HepG2 (cell line): Measurements from ENCODE around the gene DDX19B. TPM values are rescaled to one million over a fixed set of nuclear protein-coding genes. Genes with fewer than 3 reads are reported as not detected.

ENCODE experiments used
- ATAC-seq: fragments of 200-7000 bp; cut with Tn5 transposase; 3 replicates; pipeline ENCODE4 v1.9.1; 2020; ENCODE audit warnings: mild to moderate bottlenecking, moderate library complexity
- BruUV-seq: library from RNA; stranded (reverse); fragments of 400-500 nt; replicated peaks from 2 replicates; lab custom pipeline; 2021; lab: Mats Ljungman, UMichigan
- CTCF ChIA-PET: fragments of 300-600 bp; formaldehyde crosslinking; extraction: SDS; loops from one replicate; lab custom pipeline; 2021; ENCODE audit warnings: low total read pairs, inconsistent platforms, low intra/inter-chr PET ratio; lab: Yijun Ruan, JAX
- POLR2A ChIA-PET: fragments of 350-600 bp; sonication (Branson Sonifier 250); formaldehyde crosslinking; loops from one replicate; lab custom pipeline; 2020; ENCODE audit warnings: antibody characterized with exemption, inconsistent platforms; lab: Yijun Ruan, JAX
- DNase-seq: peaks from one replicate; pipeline ENCODE4 v3.0.0-alpha.2; 2015; ENCODE audit warnings: low spot score
- FAIRE-seq: peaks from 3 replicates; lab custom pipeline; 2011; peaks lifted over from hg19 to GRCh38; lab: Jason Lieb, UNC
- H2AFZ ChIP-seq: one replicate; pipeline ENCODE4 v1.6.1; 2011; ENCODE audit warnings: low read length, inconsistent platforms
- H3K27ac ChIP-seq: fragments of 300-600 bp; 3 replicates; pipeline ENCODE4 v1.8.0; 2011; ENCODE audit warnings: mixed run types, mild to moderate bottlenecking, mixed read lengths, low read length, inconsistent platforms; ENCODE audit not compliant: insufficient read depth; ENCODE audit errors: extremely low read length
- H3K27me3 ChIP-seq, 2 experiments: fragments of 200-600 bp in 1 of 2; 2 replicates in 1 of 2; 3 replicates in 1 of 2; pipeline versions ENCODE4 v1.6.0 to v1.8.0; 2011; ENCODE audit warnings: low read length in 2 of 2, mild to moderate bottlenecking in 2 of 2, moderate library complexity in 2 of 2, inconsistent platforms in 1 of 2; ENCODE audit not compliant: insufficient read depth in 2 of 2, control insufficient read depth in 1 of 2
- H3K36me3 ChIP-seq, 2 experiments: fragments of 200-600 bp in 1 of 2; replicated peaks in 1 of 2; 2 replicates in 1 of 2; 3 replicates in 1 of 2; pipeline versions ENCODE4 v1.5.1 to v1.8.0; 2011; ENCODE audit warnings: low read length in 2 of 2, inconsistent platforms in 1 of 2; ENCODE audit not compliant: insufficient read depth in 2 of 2, control insufficient read depth in 1 of 2
- H3K4me1 ChIP-seq: 2 replicates; pipeline ENCODE4 v1.5.1; 2012; ENCODE audit warnings: low read length, inconsistent platforms; ENCODE audit not compliant: insufficient read depth
- H3K4me2 ChIP-seq: 2 replicates; pipeline ENCODE4 v1.6.0; 2011; ENCODE audit warnings: low read depth, low read length, inconsistent platforms
- H3K4me3 ChIP-seq, 3 experiments: fragments of 200-600 bp in 1 of 3; sonication (generic), shearing (Covaris generic) in 1 of 3; replicated peaks in 1 of 3; 2 replicates each; pipeline ENCODE4 v1.5.1; 2011 to 2016; ENCODE audit warnings: low read length in 3 of 3, inconsistent platforms in 2 of 3, low read depth in 2 of 3, mild to moderate bottlenecking in 2 of 3, control low read depth in 1 of 3, mixed read lengths in 1 of 3; ENCODE audit not compliant: insufficient read depth in 1 of 3
- H3K79me2 ChIP-seq: one replicate; pipeline ENCODE4 v1.6.1; 2011; ENCODE audit warnings: low read length, inconsistent platforms; ENCODE audit not compliant: insufficient read depth
- H3K9ac ChIP-seq: 2 replicates; pipeline ENCODE4 v1.6.0; 2011; ENCODE audit warnings: mild to moderate bottlenecking, low read depth, low read length, inconsistent platforms; ENCODE audit not compliant: insufficient read depth
- H3K9me3 ChIP-seq: 2 replicates; pipeline ENCODE4 v1.5.1; 2012; ENCODE audit warnings: mild to moderate bottlenecking, low read length
- H4K20me1 ChIP-seq: 2 replicates; pipeline ENCODE4 v1.6.0; 2011; ENCODE audit warnings: inconsistent platforms, mild to moderate bottlenecking, low read length, moderate library complexity; ENCODE audit not compliant: insufficient read depth
- ASH2L ChIP-seq: fragments of 300-600, 200-600 bp; sonication (generic); IDR thresholded peaks from 2 replicates; pipeline ENCODE4 v1.7.0; 2017; ENCODE audit warnings: low read depth, mild to moderate bottlenecking, moderate library complexity, mixed read lengths, low read length; ENCODE audit not compliant: insufficient read length
- FOXA1 ChIP-seq, 2 experiments: fragments of 450-650 bp in 1 of 2; sonication (generic) in 1 of 2; formaldehyde crosslinking in 1 of 2; IDR thresholded peaks; 2 replicates each; pipeline versions ENCODE4 v1.4.0 to v1.6.1; 2016 to 2020; ENCODE audit warnings: missing genetic modification reagents in 1 of 2
- GPN1 ChIP-seq: sonication (generic); formaldehyde crosslinking; IDR thresholded peaks from 2 replicates; pipeline ENCODE4 v1.5.1; 2020; ENCODE audit warnings: missing genetic modification reagents, borderline replicate concordance
- MEIS1 ChIP-seq: sonication (generic); formaldehyde crosslinking; IDR thresholded peaks from 2 replicates; pipeline ENCODE4 v1.9.0; 2021; ENCODE audit warnings: mild to moderate bottlenecking, missing genetic modification reagents, moderate library complexity, borderline replicate concordance
- NCOA5 ChIP-seq: sonication (generic); formaldehyde crosslinking; IDR thresholded peaks from 2 replicates; pipeline ENCODE4 v1.4.0; 2020; ENCODE audit warnings: missing genetic modification reagents
- REL ChIP-seq: sonication (generic); formaldehyde crosslinking; conservative IDR thresholded peaks from 2 replicates; pipeline ENCODE4 v1.8.0; 2022; ENCODE audit warnings: mild to moderate bottlenecking, missing genetic modification reagents, moderate library complexity
- ZBTB25 ChIP-seq: IDR thresholded peaks from 2 replicates; pipeline ENCODE4 v1.6.1; 2018; ENCODE audit warnings: missing genetic modification reagents
- ZBTB3 ChIP-seq: sonication (generic); formaldehyde crosslinking; IDR thresholded peaks from 2 replicates; pipeline ENCODE4 v1.4.0; 2020; ENCODE audit warnings: low read depth, mild to moderate bottlenecking, moderate library complexity, missing genetic modification reagents, borderline replicate concordance
- ZBTB8A ChIP-seq: sonication (generic); formaldehyde crosslinking; IDR thresholded peaks from 2 replicates; pipeline ENCODE4 v1.4.0; 2020; ENCODE audit warnings: mild to moderate bottlenecking, low read depth, missing genetic modification reagents, borderline replicate concordance
- ZNF451 ChIP-seq: sonication (generic); formaldehyde crosslinking; IDR thresholded peaks from 2 replicates; pipeline ENCODE4 v1.5.0; 2020; ENCODE audit warnings: mild to moderate bottlenecking, missing genetic modification reagents
- ZNF543 ChIP-seq: sonication (generic); formaldehyde crosslinking; IDR thresholded peaks from 2 replicates; pipeline ENCODE4 v1.4.0; 2020; ENCODE audit warnings: mild to moderate bottlenecking, missing genetic modification reagents
- ZNF546 ChIP-seq: sonication (generic); formaldehyde crosslinking; conservative IDR thresholded peaks from 2 replicates; pipeline ENCODE4 v1.8.1; 2023; ENCODE audit warnings: mild to moderate bottlenecking, missing genetic modification reagents
- ZNF790 ChIP-seq: sonication (generic); formaldehyde crosslinking; IDR thresholded peaks from 2 replicates; pipeline ENCODE4 v1.8.0; 2022; ENCODE audit warnings: missing genetic modification reagents, mild to moderate bottlenecking, borderline replicate concordance
- WGBS: methylation state at CpG from one replicate; pipeline ENCODE4 v1.1.6; 2017; ENCODE audit warnings: low lambda C conversion rate; 5-methylcytosine and 5-hydroxymethylcytosine counted together
- in situ Hi-C: cut with HindIII; loops from 2 replicates; pipeline ENCODE4 v1.10.0; 2017; ENCODE audit warnings: low pct_unique_long_range_greater_than_20kb; ENCODE audit not compliant: extremely low pct_ligation_motif_present
- intact Hi-C: fragments of 100-400 bp; cut with micrococcal nuclease; formaldehyde crosslinking; loops from one replicate; pipeline ENCODE4 v1.10.0; 2022; ENCODE audit not compliant: unreplicated experiment
- polyA plus RNA-seq, 8 experiments: library from polyadenylated mRNA; depleted of rRNA in 3 of 8; stranded (reverse) in 7 of 8; unstranded in 1 of 8; fragments of >200 nt; fragmentation: Illumina TruSeq in 4 of 8; extraction: Trizol in 4 of 8; gene quantifications; 2 replicates each; pipeline versions ENCODE4 v1.2.1 to v1.2.3, GENCODE V29; 2011 to 2016; ENCODE audit warnings: low read depth in 4 of 8, missing spikeins in 1 of 8, mixed read lengths in 1 of 8; ENCODE audit not compliant: insufficient read depth in 1 of 8
- total RNA-seq, 5 experiments: library from RNA; depleted of rRNA; stranded (reverse); fragments of >200 nt; fragmentation: Illumina TruSeq; extraction: Trizol; gene quantifications; 2 replicates each; pipeline ENCODE4 v1.2.3, GENCODE V29; 2016; ENCODE audit warnings: low read depth in 1 of 5
- TF ChIP-seq, protein P1 (sequence below): sonication (generic); formaldehyde crosslinking; IDR thresholded peaks from 2 replicates; pipeline ENCODE4 v1.4.0; 2020; ENCODE audit warnings: missing genetic modification reagents

DDX19B gene
- total and polyA plus RNA-seq, 2 of the 13 experiments (the other 11 are each of a cell fraction or from before 2014, with no cell fraction given): 36.2 to 40.0 TPM

- no peak for TF ChIP-seq ZNF543 (CRISPR knock-in tag)
- no peak for TF ChIP-seq ASH2L
- TF ChIP-seq NCOA5: no peak
- TF ChIP-seq ZNF546 (CRISPR knock-in tag): no peak
- TF ChIP-seq ZNF790 (CRISPR knock-in tag): no peak
- no peak for TF ChIP-seq FOXA1 (IDR thresholded peaks at IDR 0.05)
- no peak for TF ChIP-seq FOXA1 (CRISPR knock-in tag; IDR thresholded peaks at IDR 0.05)
- TF ChIP-seq REL: no peak
- TF ChIP-seq MEIS1 (CRISPR knock-in tag): no peak
- TF ChIP-seq ZBTB25 (CRISPR knock-in tag): no peak
- TF ChIP-seq, protein P1, sequence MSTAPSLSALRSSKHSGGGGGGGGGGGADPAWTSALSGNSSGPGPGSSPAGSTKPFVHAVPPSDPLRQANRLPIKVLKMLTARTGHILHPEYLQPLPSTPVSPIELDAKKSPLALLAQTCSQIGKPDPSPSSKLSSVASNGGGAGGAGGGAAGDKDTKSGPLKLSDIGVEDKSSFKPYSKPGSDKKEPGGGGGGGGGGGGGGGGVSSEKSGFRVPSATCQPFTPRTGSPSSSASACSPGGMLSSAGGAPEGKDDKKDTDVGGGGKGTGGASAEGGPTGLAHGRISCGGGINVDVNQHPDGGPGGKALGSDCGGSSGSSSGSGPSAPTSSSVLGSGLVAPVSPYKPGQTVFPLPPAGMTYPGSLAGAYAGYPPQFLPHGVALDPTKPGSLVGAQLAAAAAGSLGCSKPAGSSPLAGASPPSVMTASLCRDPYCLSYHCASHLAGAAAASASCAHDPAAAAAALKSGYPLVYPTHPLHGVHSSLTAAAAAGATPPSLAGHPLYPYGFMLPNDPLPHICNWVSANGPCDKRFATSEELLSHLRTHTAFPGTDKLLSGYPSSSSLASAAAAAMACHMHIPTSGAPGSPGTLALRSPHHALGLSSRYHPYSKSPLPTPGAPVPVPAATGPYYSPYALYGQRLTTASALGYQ (CRISPR knock-in tag): no peak
- no peak for TF ChIP-seq ZBTB8A
- no peak for TF ChIP-seq GPN1 (CRISPR knock-in tag)
- TF ChIP-seq ZNF451 (CRISPR knock-in tag): no peak
- TF ChIP-seq ZBTB3 (CRISPR knock-in tag): no peak
- TF ChIP-seq, all 625 proteins: peak for 0
- no peaks in the 10 kb centered on the region for H3K9me3 ChIP-seq
- no peak overlapping the region for H2AFZ ChIP-seq
- 91% methylated on average over 10 of the region's 10 CpGs for WGBS
- ATAC-seq (no peak), DNase-seq (no peak), FAIRE-seq (no peak)
- no peaks in the 10 kb centered on the region for H3K27me3 ChIP-seq
- H4K20me1 ChIP-seq: no peaks in the 10 kb centered on the region
- intact Hi-C loops: loop anchor here (1.0 kb wide), 1 partner anchor 282 kb away; no protein-coding TSS in a partner anchor
- POLR2A ChIA-PET: interaction anchor here (1.6 kb wide), 1 partner anchor 100 kb away, joined by 4 read pairs; no protein-coding TSS in a partner anchor
- H3K4me3 ChIP-seq: no peak overlapping the region
- H3K4me1 ChIP-seq: no peaks in the 10 kb centered on the region
- in situ Hi-C loops: loop anchor here (5.0 kb wide), 1 partner anchor 281 kb away; no protein-coding TSS in a partner anchor
- H3K79me2 ChIP-seq: no peaks in the 10 kb centered on the region
- peaks cover 34 to 78% of the 10 kb centered on the region in 2 experiments for H3K36me3 ChIP-seq
- CTCF ChIA-PET: interaction anchor here (1.5 to 2.8 kb wide), 2 partner anchors 100 to 283 kb away, joined by 8 to 9 read pairs; no protein-coding TSS in a partner anchor
- H3K9ac ChIP-seq: no peak overlapping the region
- H3K27ac ChIP-seq: no peak overlapping the region
- no peak overlapping the region for H3K4me2 ChIP-seq
- BruUV-seq: no TSS peak
Measured at GRCh38 chr16:70370924-70371323, 71.9 kb downstream of the DDX19B start.
